AML-193 (cell line): Measurements from ENCODE around the gene CRADD.
"Not testable (repeated sequence)": the region's sequence is repeated elsewhere in the genome, so short reads cannot be mapped to it uniquely, and the experiment has no call there.

Experiments used
- DNase-seq, 2 experiments: peaks; one replicate each; lab custom pipeline; 2025; lab: John Stamatoyannopoulos, UW

Gene CRADD

GRCh38 chr12:93784339-93785086 is 107.3 kb downstream of the CRADD start:
- no peak for DNase-seq

DNA sequence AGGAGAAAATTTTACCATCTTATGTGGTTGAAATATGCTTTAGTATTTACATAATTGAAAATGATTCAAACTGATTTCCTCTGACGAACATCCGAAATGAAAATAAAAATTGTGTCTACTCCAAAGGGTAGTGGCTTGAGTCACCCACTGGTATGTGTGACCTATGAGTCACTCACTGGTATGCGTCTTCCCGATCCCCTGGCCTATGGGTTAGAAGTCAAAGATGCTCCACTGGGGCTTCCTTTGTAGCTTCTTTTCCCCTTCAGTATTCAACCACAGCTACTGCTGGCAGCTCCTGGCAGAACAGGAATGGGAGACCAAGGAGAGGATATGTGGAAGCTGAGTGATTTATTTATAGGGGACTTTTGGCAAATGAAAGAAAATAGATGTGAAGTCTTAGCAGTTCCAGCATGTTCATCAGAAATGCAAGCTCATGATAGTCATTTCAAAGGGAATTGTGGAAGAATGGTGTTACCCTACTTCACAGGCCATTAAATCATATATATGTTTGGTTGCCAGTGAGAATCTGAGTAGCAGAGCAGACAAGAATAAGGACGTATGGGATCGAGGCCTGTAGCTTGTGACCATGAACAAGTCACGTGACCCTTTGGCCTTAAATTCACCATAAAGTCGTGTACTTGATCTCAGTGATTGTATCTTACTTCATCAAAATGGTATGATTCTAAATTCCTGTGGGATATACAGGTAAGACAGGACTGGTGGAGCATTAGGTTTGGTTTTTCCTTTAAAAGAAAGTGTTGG is 108.3 kb downstream of the CRADD start:
- DNase-seq: no peak

DNA sequence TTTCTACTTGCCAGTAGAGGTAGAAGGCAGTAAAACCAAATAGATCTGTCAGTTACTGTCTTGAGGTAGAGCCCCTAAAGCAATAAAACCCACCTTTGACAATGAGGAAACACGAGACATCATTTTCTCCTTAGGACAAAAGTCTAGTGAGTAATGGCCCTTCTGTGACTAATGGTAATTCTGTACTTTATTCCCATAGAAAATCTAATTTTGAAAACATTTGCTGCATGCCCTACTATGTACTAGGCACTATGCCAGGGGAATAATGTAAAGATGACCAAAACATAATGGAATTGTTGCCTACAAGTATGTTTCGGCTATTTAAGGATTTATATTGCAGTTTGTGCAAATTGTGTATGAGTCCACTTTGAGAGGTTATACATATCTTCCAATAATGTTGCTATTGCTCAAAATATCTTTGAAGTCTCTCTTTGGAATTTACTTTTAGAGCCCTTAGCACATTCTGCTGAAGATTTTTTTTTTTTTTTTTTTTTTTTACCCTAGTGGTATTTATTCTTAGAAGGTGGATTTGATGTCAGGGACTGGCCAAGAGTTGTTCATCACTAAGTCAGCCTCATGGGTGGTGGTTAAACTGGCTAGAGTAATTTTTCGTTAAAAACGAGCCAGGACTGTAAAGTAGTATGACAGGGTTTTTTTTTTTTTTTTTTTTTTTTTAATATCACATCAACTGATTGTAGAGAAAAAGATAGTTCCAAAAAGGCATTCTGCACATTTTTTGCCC is 109.7 kb downstream of the CRADD start:
- DNase-seq: no peak

DNA sequence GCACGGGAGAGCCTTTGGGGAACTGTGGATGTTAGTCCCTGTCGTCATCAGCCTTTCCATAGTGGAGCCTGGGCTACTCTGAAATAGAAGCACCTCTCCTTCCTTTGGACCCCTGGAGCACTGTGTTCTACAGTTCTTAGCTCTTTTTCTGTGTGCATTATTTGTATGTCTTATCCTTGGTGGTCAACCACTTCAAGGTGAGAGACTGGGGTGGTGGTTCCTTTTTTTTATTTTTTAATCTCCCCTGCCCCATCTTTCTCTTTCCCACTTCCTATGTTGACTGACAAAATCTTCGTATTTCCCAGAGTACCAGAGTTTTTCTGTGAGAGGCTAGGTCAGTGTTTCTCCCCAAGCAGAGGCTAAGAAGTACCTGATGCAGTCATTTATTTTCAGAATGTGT is 111.7 kb downstream of the CRADD start:
- no peak for DNase-seq

DNA sequence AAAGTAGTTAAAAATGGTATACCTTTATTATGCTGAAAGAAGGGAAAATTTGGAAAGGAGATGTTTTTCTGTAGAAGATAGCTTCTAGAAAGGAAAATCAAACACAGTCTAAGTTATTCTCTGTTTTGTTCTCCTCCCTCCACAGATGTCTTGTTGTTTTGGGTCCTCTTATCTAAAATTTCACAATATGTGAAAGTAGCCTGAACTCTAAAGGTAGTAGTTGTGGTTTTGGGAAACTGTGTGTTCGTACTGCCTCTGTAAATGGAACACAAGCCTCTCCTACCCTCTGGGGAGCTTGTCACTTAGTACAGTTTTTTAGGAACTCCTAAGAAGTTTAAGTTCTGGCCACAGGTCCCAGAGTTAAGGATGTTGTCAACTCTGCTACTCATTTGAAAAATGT is 112.6 kb downstream of the CRADD start:
- DNase-seq: no peak

- DNase-seq: no peak
Measured at GRCh38 chr12:93790472-93791152, 113.4 kb downstream of the CRADD start.

DNA sequence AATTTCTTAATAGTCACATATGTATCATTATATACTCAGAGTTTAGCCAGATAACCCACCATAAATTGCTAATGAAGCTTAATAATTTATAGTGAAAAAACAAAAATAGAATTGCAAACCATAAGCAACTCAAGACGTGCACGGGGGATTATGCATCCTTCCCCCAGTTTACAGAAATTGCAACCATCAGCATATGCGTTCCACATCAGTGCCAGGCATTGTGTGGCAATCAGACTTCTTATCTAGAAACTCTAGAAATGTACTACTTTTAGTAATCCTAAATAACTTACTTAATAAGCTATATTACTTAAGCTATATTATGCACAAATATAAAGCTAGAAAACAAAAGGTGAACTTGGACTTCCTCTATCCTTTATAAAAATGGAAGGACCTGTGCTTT is 115.8 kb downstream of the CRADD start:
- DNase-seq: no peak

DNA sequence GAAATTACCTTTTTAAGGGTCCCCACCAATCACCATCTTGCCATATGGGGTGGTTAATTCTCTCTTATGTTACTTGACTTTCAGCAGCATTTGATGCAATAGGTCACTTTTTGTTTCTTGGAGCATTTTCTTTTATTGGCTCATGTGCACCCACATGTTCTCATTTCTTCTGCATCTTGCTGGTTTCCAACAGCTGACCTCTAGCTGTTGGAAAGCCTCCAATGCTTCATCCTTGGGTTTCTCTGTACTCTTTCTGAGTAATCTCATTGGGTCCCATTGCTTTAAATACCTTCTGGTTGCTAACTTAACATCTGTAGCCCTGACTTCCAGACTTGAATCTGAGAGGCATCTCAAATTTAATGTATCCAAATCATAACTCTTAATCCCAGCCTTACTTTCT is 116.8 kb downstream of the CRADD start:
- no peak for DNase-seq

DNA sequence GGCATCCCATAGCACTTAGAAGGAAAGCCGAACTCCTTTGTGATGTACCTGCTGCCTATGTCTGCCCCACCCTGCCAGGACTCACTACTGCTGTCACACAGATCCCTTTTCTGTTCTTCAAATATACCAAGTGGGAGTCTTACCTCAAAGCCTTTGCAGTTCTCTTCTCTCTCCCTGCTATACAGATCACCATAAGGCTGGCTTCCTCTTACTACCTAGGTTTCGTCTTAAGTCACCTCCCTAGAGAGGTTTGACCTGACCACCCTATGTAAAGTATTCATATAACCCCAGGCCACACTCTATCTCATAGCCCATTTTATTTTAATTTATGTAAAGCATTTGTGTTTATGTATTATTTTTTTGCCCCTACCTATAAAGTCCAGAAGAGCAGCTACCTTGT is 117.6 kb downstream of the CRADD start:
- DNase-seq: no peak

DNA sequence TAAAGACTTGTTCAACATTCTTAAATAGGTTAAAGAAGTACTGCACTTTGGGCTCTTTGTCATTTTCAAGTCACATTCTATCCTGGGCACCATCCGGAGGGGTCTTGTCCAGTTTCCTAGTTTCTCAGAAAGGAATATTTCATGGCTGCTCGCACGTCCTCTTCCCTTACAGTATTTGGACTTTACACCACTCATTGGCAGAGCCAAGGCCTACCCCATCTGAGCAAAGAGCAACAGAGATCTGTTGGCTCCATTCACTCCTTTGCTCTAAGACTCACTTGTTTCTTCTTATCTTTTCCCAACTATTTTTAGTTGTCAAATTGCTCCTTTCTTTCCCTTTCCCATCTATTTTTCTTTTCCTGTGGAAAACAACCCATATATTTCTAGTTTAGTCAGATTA is 118.2 kb downstream of the CRADD start:
- no peak for DNase-seq

DNA sequence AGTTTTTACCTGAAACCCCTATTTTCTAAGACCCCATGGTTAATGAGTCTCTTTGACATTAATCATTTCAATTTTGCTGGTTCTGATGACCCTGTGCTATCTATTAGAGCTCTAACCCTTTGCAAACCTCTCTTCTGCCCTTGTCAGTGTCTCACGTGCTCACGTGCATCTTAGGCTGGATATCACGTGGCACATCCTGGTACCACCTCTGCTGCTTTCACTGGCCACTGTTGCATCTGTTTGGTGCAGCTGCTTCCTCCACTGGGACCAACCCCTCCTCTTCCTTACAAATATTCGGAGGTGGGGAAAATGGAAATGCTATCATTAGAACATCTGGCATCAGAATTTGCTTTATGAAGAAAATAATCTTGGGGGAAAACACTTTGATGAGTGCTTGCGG is 119.6 kb downstream of the CRADD start:
- DNase-seq: no peak

DNA sequence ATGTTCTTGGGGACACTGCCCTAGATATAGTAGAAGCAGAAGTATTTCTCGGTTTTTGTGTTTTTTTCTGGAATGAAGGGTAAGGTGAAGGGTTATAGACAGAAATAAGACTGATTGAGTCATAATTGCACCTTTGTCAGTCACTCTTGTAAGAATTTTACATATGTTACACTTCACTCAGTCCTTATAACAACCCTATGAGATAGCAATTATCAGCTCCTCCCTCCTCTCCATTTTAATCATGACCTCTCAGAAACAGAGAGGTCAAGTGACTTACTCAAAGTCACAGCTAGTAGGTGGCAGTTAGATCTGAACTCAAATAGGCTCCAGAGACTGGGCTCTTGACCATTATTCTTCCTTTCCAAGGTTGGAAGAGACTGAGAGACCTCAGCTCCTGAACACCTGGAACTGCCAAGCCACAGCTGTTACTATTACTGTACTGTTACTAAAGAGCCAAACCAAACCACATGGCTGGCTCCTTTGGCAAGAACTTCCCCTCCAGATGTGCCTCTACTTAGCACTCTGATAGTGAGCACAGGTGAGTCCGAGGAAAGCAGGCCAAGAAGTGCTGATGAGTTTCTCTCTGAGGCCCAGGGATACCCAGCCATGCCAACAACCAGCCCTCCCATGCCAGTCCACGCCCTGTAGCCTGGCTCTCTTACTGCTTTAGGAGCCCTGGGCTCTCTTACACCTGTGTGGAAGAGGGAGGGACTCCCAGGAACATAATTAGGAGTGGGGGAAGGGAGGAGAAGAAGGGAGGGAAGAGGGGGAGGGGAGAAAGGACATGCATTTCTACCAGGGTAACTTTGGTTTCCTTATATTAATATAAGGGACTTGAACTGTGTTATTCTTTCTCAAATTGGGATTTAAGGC is 121.3 kb downstream of the CRADD start:
- DNase-seq: no peak

- not testable (repeated sequence) for DNase-seq
Measured at GRCh38 chr12:93801666-93802065, 124.5 kb downstream of the CRADD start.

GRCh38 chr12:93802293-93802692 is 125.1 kb downstream of the CRADD start:
- DNase-seq: no peak

GRCh38 chr12:93802698-93803423 is 125.7 kb downstream of the CRADD start:
- no peak for DNase-seq

- DNase-seq: no peak
Measured at GRCh38 chr12:93803424-93803807, 126.2 kb downstream of the CRADD start.

- DNase-seq: no peak
Measured at GRCh38 chr12:93804392-93805179, 127.4 kb downstream of the CRADD start.

DNA sequence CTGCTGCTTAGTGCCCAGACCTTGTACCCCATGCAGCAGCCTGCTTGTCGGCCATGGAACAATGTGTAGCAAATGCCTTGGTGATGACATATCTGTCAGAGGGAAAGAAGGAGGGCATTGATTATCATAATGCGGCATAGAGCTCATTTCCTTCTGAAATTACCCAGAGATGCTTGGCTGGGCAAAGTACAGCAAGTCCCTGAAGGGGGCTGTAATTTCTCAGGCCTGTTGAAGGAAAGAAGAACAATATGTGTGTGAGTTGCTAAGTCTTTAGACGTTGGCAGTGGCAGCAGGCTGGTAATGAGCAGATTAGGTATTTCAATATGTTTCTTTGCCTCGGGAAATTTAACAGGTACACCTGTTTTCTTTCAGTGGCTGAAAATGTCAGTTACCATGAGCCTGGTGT is 128.6 kb downstream of the CRADD start:
- no peak for DNase-seq

DNA sequence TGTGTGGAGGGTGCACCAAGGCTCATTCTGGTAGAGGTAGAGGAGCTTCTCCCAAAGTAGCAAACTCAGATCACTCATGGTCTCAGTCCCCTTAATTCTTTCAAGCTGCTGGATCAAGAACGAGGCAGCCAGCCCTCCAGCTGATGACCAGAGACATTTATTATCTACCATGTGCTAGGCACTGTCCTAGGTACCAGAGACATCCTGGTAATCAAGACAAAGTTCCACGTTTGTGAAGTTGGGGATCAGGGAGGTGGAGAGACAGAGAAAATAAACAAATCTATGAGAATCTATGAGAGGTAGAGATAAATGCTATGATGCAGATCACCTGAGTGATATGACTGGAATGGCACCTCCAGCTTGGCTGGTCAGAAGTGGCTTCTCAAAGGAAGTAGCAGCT is 130.2 kb downstream of the CRADD start:
- DNase-seq: no peak
